Renal cortical epithelial cell (primary cell): ENCODE data around the gene TRIM69. TPM values are rescaled to one million over a fixed set of nuclear protein-coding genes. Genes with fewer than 3 reads are reported as not detected.
"Not testable (repeated sequence)": the region's sequence is repeated elsewhere in the genome, so short reads cannot be mapped to it uniquely, and the experiment has no call there.

Experiments
- DNase-seq: peaks from one replicate; pipeline ENCODE4 v3.0.0-alpha.2; 2011; ENCODE audit warnings: low read depth
- total RNA-seq: library from RNA; depleted of rRNA; stranded (reverse); fragments of >200 nt; gene quantifications from 2 replicates; pipeline ENCODE4 v1.2.3, GENCODE V29; 2014

TRIM69 gene
- 17.0 and 26.5 TPM in 2 replicates for total RNA-seq

- DNase-seq, result no peak
Observed at GRCh38 chr15:44736181-44736765, at the start of gene TRIM69. Gene TRIM69, plus strand, starts transcription at chr15:44736528. Its CDS starts 177 bp downstream, at chr15:44736705.

- DNase-seq, result not testable (repeated sequence)
Observed at GRCh38 chr15:44689318-44689717, 47.0 kb upstream of the TRIM69 start.

- not testable (repeated sequence) for DNase-seq
Observed at GRCh38 chr15:44690245-44690644, 46.1 kb upstream of the TRIM69 start.

DNA sequence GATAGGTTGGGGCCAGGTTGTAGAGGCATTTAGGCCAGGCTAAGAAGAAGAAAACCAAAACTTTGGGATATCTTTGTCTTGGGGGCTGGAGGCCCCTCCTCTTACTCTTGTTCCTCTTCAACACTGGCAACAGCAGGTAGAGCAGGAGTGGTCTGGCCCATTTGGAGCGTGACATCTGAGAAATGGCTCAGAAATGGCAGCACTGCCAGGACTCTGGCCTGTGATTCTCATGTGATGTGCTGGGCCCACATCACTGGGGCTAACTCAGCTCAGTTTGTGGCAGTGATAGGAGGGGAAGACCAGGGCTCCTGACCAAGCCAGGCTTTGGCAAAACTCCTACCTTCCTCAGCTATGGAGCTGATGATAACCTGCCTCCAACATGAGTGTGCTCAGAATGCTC lies 43.7 kb upstream of the TRIM69 start:
- no peak for DNase-seq

- DNase-seq, result no peak
Observed at GRCh38 chr15:44694416-44694815, 41.9 kb upstream of the TRIM69 start.

DNA sequence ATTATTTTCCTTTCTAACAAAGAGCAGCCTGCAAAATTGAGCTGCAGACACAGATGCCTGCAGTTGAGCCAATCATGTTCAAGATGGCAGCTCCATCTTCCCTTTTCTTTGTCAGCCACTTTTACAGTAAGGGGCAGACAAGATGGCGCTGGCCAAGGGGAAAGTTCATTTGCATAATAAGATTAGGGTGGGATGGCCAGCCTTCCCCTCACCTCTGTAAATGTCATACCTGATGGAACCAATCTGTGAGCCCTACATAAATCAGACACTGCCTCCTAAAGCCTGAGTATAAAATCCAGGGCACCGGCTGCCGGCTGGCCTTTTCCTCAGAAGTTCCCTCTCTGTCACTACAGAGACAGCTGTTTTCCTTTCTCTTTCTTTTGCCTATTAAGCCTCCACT lies 41.0 kb upstream of the TRIM69 start:
- DNase-seq, result no peak

DNA sequence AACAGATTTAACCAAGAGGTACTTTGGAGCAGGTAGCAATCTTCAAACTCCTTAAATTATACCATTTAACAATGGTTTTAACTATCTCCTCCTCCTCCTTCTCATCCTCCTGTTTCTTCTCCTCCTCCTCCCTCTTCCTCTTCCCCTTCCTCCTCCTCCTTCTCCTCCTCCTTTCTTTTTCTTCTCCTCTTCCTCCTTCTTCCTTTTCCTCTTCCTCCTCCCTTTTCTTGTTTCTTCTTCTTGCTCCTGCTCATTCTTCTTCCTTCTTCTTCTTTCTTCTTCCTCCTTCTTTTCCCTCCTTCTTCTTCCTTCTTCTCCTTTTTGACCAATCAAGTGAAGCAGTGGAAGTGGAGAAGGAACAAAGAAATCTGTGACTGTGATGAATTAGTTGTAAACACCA lies 39.3 kb upstream of the TRIM69 start:
- DNase-seq, result no peak

DNA sequence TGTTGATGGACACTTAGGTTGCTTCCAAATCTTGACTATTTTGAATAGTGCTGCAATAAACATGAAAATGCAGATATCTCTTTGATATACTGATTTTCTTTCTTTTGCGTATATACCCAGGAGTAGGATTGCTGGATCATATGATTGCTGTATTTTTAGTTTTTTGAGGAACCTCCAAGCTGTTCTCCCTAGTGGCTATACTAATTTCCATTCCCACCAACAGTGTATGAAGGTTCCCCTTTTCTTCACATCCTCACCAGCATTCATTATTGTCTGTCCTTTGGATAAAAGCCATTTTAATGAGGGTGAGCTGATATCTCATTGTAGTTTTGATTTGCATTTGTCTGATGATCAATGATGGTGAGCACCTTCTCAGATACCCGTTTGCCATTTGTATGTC lies 37.7 kb upstream of the TRIM69 start:
- no peak for DNase-seq

- DNase-seq, result not testable (repeated sequence)
Observed at GRCh38 chr15:44700676-44701075, 35.7 kb upstream of the TRIM69 start.

GRCh38 chr15:44705986-44706385 lies 30.3 kb upstream of the TRIM69 start:
- DNase-seq, result no peak

DNA sequence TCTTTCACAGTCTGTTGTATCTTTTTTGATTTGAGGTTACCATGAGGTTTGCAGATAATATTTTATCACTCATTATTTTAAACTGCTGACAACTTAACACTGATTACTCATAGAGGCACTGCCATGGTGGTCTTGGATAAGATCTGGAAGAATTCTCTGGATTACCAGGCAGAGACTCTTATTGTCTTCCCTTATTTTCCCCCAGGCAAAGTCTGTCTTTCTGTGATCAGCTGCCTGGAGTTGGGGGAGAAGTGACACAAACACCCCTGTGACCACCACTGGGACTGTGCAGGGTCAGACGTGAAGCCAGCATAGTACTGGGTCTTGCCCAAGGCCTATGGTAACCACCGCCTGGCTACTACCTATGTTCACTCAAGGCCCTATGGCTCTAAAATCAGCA lies 29.9 kb upstream of the TRIM69 start:
- no peak for DNase-seq

- DNase-seq, result peak; percentile 44
Observed at GRCh38 chr15:44706946-44707636, 29.2 kb upstream of the TRIM69 start.

DNA sequence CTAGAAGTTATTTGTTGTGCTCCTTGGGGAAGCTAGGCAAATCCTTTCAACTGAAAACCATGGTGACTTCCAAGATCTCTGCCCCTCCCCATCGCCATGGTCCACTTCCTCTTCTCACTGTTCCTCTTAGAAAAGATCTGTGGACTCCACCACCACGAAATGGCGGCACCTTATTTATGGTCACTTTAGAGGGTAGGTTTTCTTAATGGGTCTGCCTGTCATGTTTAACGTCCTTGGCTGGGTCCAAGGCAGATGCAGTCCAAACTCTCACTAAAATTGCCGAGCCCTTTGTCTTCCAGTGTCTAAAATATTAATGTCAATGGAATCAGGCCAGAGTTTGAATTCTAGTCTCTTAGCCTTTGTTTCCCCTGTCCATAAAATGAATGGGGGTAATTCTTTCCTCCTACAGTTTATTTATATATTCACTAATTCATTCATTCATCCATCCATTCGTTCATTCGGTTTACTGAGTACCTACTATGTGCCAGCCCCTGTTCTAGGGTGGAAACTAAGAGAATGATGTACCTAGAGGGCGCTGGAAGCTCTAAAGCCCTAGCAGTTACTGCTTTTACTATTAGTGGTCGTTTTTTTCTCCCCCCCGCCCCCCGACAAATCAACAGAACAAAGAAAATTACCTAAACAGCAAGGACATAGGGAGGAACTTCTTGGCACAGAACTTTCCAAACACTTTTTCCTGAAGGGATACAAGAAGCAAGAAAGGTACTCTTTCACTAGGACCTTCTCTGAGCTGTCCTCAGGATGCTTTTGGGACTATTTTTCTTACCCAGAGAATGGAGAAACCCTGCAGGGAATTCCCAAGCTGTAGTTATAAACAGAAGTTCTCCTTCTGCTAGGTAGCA lies 25.9 kb upstream of the TRIM69 start:
- DNase-seq, result peak; percentile 37

- DNase-seq, result peak; percentile 93
Observed at GRCh38 chr15:44711096-44711742, 25.1 kb upstream of the TRIM69 start, which contains the start of the genes B2M and PATL2. Gene B2M, plus strand, starts transcription at chr15:44711517. Its CDS starts 30 bp downstream, at chr15:44711547. Gene PATL2, minus strand, starts transcription at chr15:44711323. Its CDS starts 34,833 bp downstream, at chr15:44676490.

GRCh38 chr15:44711743-44712345 lies 24.5 kb upstream of the TRIM69 start:
- no peak for DNase-seq

DNA sequence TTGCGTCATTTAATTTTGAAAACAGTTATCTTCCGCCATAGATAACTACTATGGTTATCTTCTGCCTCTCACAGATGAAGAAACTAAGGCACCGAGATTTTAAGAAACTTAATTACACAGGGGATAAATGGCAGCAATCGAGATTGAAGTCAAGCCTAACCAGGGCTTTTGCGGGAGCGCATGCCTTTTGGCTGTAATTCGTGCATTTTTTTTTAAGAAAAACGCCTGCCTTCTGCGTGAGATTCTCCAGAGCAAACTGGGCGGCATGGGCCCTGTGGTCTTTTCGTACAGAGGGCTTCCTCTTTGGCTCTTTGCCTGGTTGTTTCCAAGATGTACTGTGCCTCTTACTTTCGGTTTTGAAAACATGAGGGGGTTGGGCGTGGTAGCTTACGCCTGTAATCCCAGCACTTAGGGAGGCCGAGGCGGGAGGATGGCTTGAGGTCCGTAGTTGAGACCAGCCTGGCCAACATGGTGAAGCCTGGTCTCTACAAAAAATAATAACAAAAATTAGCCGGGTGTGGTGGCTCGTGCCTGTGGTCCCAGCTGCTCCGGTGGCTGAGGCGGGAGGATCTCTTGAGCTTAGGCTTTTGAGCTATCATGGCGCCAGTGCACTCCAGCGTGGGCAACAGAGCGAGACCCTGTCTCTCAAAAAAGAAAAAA lies 23.9 kb upstream of the TRIM69 start:
- peak; percentile 81 for DNase-seq

DNA sequence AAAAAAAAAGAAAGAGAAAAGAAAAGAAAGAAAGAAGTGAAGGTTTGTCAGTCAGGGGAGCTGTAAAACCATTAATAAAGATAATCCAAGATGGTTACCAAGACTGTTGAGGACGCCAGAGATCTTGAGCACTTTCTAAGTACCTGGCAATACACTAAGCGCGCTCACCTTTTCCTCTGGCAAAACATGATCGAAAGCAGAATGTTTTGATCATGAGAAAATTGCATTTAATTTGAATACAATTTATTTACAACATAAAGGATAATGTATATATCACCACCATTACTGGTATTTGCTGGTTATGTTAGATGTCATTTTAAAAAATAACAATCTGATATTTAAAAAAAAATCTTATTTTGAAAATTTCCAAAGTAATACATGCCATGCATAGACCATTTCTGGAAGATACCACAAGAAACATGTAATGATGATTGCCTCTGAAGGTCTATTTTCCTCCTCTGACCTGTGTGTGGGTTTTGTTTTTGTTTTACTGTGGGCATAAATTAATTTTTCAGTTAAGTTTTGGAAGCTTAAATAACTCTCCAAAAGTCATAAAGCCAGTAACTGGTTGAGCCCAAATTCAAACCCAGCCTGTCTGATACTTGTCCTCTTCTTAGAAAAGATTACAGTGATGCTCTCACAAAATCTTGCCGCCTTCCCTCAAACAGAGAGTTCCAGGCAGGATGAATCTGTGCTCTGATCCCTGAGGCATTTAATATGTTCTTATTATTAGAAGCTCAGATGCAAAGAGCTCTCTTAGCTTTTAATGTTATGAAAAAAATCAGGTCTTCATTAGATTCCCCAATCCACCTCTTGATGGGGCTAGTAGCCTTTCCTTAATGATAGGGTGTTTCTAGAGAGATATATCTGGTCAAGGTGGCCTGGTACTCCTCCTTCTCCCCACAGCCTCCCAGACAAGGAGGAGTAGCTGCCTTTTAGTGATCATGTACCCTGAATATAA lies 23.0 kb upstream of the TRIM69 start:
- DNase-seq, result peak; percentile 39

GRCh38 chr15:44715142-44715796 lies 21.1 kb upstream of the TRIM69 start:
- DNase-seq, result no peak

DNA sequence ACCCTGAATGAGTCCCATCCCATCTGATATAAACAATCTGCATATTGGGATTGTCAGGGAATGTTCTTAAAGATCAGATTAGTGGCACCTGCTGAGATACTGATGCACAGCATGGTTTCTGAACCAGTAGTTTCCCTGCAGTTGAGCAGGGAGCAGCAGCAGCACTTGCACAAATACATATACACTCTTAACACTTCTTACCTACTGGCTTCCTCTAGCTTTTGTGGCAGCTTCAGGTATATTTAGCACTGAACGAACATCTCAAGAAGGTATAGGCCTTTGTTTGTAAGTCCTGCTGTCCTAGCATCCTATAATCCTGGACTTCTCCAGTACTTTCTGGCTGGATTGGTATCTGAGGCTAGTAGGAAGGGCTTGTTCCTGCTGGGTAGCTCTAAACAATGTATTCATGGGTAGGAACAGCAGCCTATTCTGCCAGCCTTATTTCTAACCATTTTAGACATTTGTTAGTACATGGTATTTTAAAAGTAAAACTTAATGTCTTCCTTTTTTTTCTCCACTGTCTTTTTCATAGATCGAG lies 20.5 kb upstream of the TRIM69 start:
- no peak for DNase-seq
